A673 (cell line): ENCODE measurements around the gene FBXL7. TPM values are rescaled to one million over a fixed set of nuclear protein-coding genes. Genes with fewer than 3 reads are reported as not detected.

Experiments
- BruUV-seq: library from RNA; stranded (reverse); fragments of 400-500 nt; replicated peaks from 2 replicates; lab custom pipeline; 2021; lab: Mats Ljungman, UMichigan
- CTCF ChIA-PET: fragments of 300-600 bp; sonication (Branson Sonifier 250); formaldehyde crosslinking; loops from one replicate; lab custom pipeline; 2022; ENCODE audit warnings: antibody characterized with exemption; lab: Charles Lee
- POLR2A ChIA-PET: fragments of 300-600 bp; sonication (Branson Sonifier 250); formaldehyde crosslinking; loops from one replicate; lab custom pipeline; 2022; ENCODE audit warnings: antibody characterized with exemption; ENCODE audit not compliant: low non-redundant PET; lab: Charles Lee
- DNase-seq: peaks from one replicate; pipeline ENCODE4 v3.0.0-alpha.2; 2015; ENCODE audit warnings: low spot score
- H3K27ac ChIP-seq: fragments of 200-600 bp; sonication (generic); 2 replicates; pipeline ENCODE4 v1.5.1; 2016; ENCODE audit warnings: mixed run types, low read depth, mild to moderate bottlenecking, mixed read lengths, antibody characterized with exemption, low read length; ENCODE audit not compliant: poor library complexity, severe bottlenecking
- H3K27me3 ChIP-seq: fragments of 200-600 bp; sonication (generic); replicated peaks from 2 replicates; pipeline ENCODE4 v1.6.1; 2017; ENCODE audit warnings: mixed run types, low read depth, mild to moderate bottlenecking, mixed read lengths, antibody characterized with exemption, low read length; ENCODE audit not compliant: insufficient read depth, poor library complexity
- H3K36me3 ChIP-seq: fragments of 200-600 bp; sonication (generic); 2 replicates; pipeline ENCODE4 v1.6.1; 2016; ENCODE audit warnings: mixed run types, mild to moderate bottlenecking, mixed read lengths, antibody characterized with exemption, low read length; ENCODE audit not compliant: insufficient read depth, poor library complexity, severe bottlenecking
- H3K4me1 ChIP-seq: fragments of 200-600 bp; sonication (generic); 2 replicates; pipeline ENCODE4 v1.6.1; 2017; ENCODE audit warnings: mixed run types, mild to moderate bottlenecking, mixed read lengths, antibody characterized with exemption, low read length; ENCODE audit not compliant: insufficient read depth, poor library complexity, severe bottlenecking
- H3K4me3 ChIP-seq: fragments of 200-600 bp; sonication (generic); 2 replicates; pipeline ENCODE4 v1.5.1; 2016; ENCODE audit warnings: low read depth, mixed run types, mild to moderate bottlenecking, mixed read lengths, low read length; ENCODE audit not compliant: poor library complexity, severe bottlenecking
- H3K9me3 ChIP-seq: fragments of 200-600 bp; sonication (generic); 2 replicates; pipeline ENCODE4 v1.6.1; 2016; ENCODE audit warnings: mixed run types, low read depth, mild to moderate bottlenecking, mixed read lengths, antibody characterized with exemption, low read length; ENCODE audit not compliant: poor library complexity, severe bottlenecking
- CTCF ChIP-seq: fragments of 300-800, 200-600 bp; sonication (generic); conservative IDR thresholded peaks from 2 replicates; pipeline ENCODE4 v1.5.1; 2017; ENCODE audit warnings: low read depth, mild to moderate bottlenecking, antibody characterized with exemption, low read length, moderate library complexity, mixed read lengths
- EZH2 ChIP-seq: fragments of 200-600 bp; sonication (generic); IDR thresholded peaks from 2 replicates; pipeline ENCODE4 v1.6.1; 2017; ENCODE audit warnings: borderline replicate concordance, low read depth, mild to moderate bottlenecking, mixed read lengths, antibody characterized with exemption, low read length; ENCODE audit not compliant: poor library complexity, severe bottlenecking
- intact Hi-C: fragments of 100-400 bp; cut with micrococcal nuclease; formaldehyde crosslinking; loops from one replicate; pipeline ENCODE4 v1.10.0; 2022; ENCODE audit not compliant: unreplicated experiment
- total RNA-seq: library from RNA; stranded (reverse); gene quantifications from 2 replicates; pipeline ENCODE4 v1.2.3, GENCODE V29; 2021

Gene FBXL7
- total RNA-seq, 1 experiment from 2014 or later: 5.9 TPM

- no TSS peak for BruUV-seq
- intact Hi-C loops: no loop called here
- Histone ChIP-seq H3K27ac (no peak overlapping the region), H3K9me3 (no peaks in the 10 kb centered on the region), H3K27me3 (no peaks in the 10 kb centered on the region), H3K36me3 (no peaks in the 10 kb centered on the region), H3K4me3 (no peak overlapping the region), H3K4me1 (no peaks in the 10 kb centered on the region)
- TF ChIP-seq CTCF (no peak), EZH2 (no peak)
- ChIA-PET POLR2A (no interaction called here), CTCF (no interaction called here)
- DNase-seq: no peak
Observed at GRCh38 chr5:15597804-15598203, 97.8 kb downstream of the FBXL7 start.

GRCh38 chr5:15598294-15598902 is 98.4 kb downstream of the FBXL7 start:
- H3K4me3 ChIP-seq: no peak overlapping the region
- no TSS peak for BruUV-seq
- POLR2A ChIA-PET: no interaction called here
- intact Hi-C loops: no loop called here
- no peaks in the 10 kb centered on the region for H3K9me3 ChIP-seq
- no peaks in the 10 kb centered on the region for H3K27me3 ChIP-seq
- CTCF ChIA-PET: no interaction called here
- peak; percentile 12 for DNase-seq
- no peak for TF ChIP-seq EZH2
- peak; percentile 66 for TF ChIP-seq CTCF
- no peaks in the 10 kb centered on the region for H3K4me1 ChIP-seq
- no peak overlapping the region for H3K27ac ChIP-seq
- no peaks in the 10 kb centered on the region for H3K36me3 ChIP-seq

GRCh38 chr5:15600035-15600434 is 100.1 kb downstream of the FBXL7 start:
- H3K36me3 ChIP-seq: no peaks in the 10 kb centered on the region
- TF ChIP-seq EZH2 (no peak), CTCF (no peak)
- CTCF ChIA-PET: no interaction called here
- peaks cover 7% of the 10 kb centered on the region for H3K9me3 ChIP-seq
- DNase-seq: no peak
- H3K27ac ChIP-seq: no peak overlapping the region
- no peak overlapping the region for H3K4me3 ChIP-seq
- intact Hi-C loops: no loop called here
- POLR2A ChIA-PET: interaction anchor here (0.6 kb wide), 1 partner anchor 12 kb away, joined by 8 read pairs; no protein-coding TSS in a partner anchor
- BruUV-seq: no TSS peak
- no peaks in the 10 kb centered on the region for H3K27me3 ChIP-seq
- H3K4me1 ChIP-seq: no peaks in the 10 kb centered on the region
